Measurements from ENCODE around the gene GTF2F2.

The GTF2F2 gene

GRCh38 chr13:45220403-45220802 is 100.1 kb downstream of the GTF2F2 start:
- no peak for TF ChIP-seq ZFX (IDR thresholded peaks at IDR 0.05)
- no peak for TF ChIP-seq CTCF (conservative IDR thresholded peaks at IDR 0.05)
- H3K27ac ChIP-seq, result no peak overlapping the region

- no peak overlapping the region for H3K27ac ChIP-seq
- TF ChIP-seq ZFX (IDR thresholded peaks at IDR 0.05), result no peak
- TF ChIP-seq CTCF (conservative IDR thresholded peaks at IDR 0.05), result no peak
Observed at GRCh38 chr13:45222516-45222915, 102.2 kb downstream of the GTF2F2 start.

GRCh38 chr13:45222919-45223318 is 102.6 kb downstream of the GTF2F2 start:
- TF ChIP-seq ZFX (IDR thresholded peaks at IDR 0.05) (no peak), CTCF (conservative IDR thresholded peaks at IDR 0.05) (no peak)
- H3K27ac ChIP-seq, result no peak overlapping the region

- TF ChIP-seq CTCF (conservative IDR thresholded peaks at IDR 0.05), result no peak
- no peak for TF ChIP-seq ZFX (IDR thresholded peaks at IDR 0.05)
- no peak overlapping the region for H3K27ac ChIP-seq
Observed at GRCh38 chr13:45224176-45224575, 103.9 kb downstream of the GTF2F2 start.

- no peak overlapping the region for H3K27ac ChIP-seq
- TF ChIP-seq CTCF (conservative IDR thresholded peaks at IDR 0.05) (no peak), ZFX (IDR thresholded peaks at IDR 0.05) (no peak)
Observed at GRCh38 chr13:45225370-45225769, 105.1 kb downstream of the GTF2F2 start.

- TF ChIP-seq CTCF (conservative IDR thresholded peaks at IDR 0.05) (no peak), ZFX (IDR thresholded peaks at IDR 0.05) (no peak)
- no peak overlapping the region for H3K27ac ChIP-seq
Observed at GRCh38 chr13:45226024-45226423, 105.7 kb downstream of the GTF2F2 start.

- H3K27ac ChIP-seq, result no peak overlapping the region
- no peak for TF ChIP-seq CTCF (conservative IDR thresholded peaks at IDR 0.05)
- TF ChIP-seq ZFX (IDR thresholded peaks at IDR 0.05), result no peak
Observed at GRCh38 chr13:45228002-45228401, 107.7 kb downstream of the GTF2F2 start.

Measured in C4-2B (cell line).